HCT116 (cell line): Measurements from ENCODE around the gene CISTR. TPM values are rescaled to one million over a fixed set of nuclear protein-coding genes. Genes with fewer than 3 reads are reported as not detected.
A peak's percentile ranks its signal among the peaks of the same experiment; 100 is the strongest.

Experiments
- ATAC-seq: fragments of 200-7000 bp; cut with Tn5 transposase; 2 replicates; pipeline ENCODE4 v1.9.1; 2020; ENCODE audit warnings: mild to moderate bottlenecking, moderate library complexity
- BruUV-seq: library from RNA; stranded (reverse); fragments of 400-500 nt; replicated peaks from 2 replicates; lab custom pipeline; 2021; lab: Mats Ljungman, UMichigan
- CTCF ChIA-PET: fragments of 300-600 bp; sonication (Branson Sonifier 250); formaldehyde crosslinking; loops from one replicate; lab custom pipeline; 2021; ENCODE audit warnings: antibody characterized with exemption; lab: Charles Lee
- POLR2A ChIA-PET: fragments of 300-600, 350-600 bp; sonication (Branson Sonifier 250); formaldehyde crosslinking; loops from one replicate; lab custom pipeline; 2021; ENCODE audit warnings: antibody characterized with exemption; lab: Charles Lee
- RAD21 ChIA-PET, 2 experiments: fragments of 300-600 bp; sonication (Branson Sonifier 250); formaldehyde crosslinking; loops; one replicate each; lab custom pipeline; 2023; ENCODE audit warnings: low total read pairs in 2 of 2; ENCODE audit not compliant: uncharacterized antibody in 2 of 2, unreplicated experiment in 2 of 2, low non-redundant PET in 1 of 2; lab: Charles Lee
- DNase-seq: peaks from one replicate; pipeline ENCODE4 v3.0.0-alpha.2; 2010; ENCODE audit warnings: low read depth, low spot score
- H2AFZ ChIP-seq: fragments of 200-600 bp; shearing (Covaris generic), sonication (generic); 2 replicates; pipeline ENCODE4 v1.6.1; 2017; ENCODE audit warnings: low read depth, mixed run types, mixed read lengths, antibody characterized with exemption, low read length; ENCODE audit not compliant: poor library complexity, severe bottlenecking
- H3K27ac ChIP-seq: 2 replicates; pipeline ENCODE4 v1.5.1; 2012; ENCODE audit warnings: low read depth, low read length
- H3K27me3 ChIP-seq: fragments of 200-600 bp; sonication (generic); 2 replicates; pipeline ENCODE4 v1.6.1; 2016; ENCODE audit warnings: mixed run types, low read length, mixed read lengths; ENCODE audit not compliant: insufficient read depth
- H3K36me3 ChIP-seq, 2 experiments: fragments of 200-500 bp in 1 of 2; fragments of 200-600 bp in 1 of 2; sonication (Bioruptor generic) in 1 of 2; sonication (generic) in 1 of 2; 2 replicates each; pipeline versions ENCODE4 v1.5.1 to v1.6.1; 2014 to 2016; ENCODE audit warnings: low read length in 2 of 2, inconsistent platforms in 1 of 2, mixed read lengths in 1 of 2, mixed run types in 1 of 2; ENCODE audit not compliant: insufficient read depth in 2 of 2, control insufficient read depth in 1 of 2
- H3K4me1 ChIP-seq, 2 experiments: fragments of 200-600 bp in 1 of 2; sonication (generic) in 1 of 2; 2 replicates each; pipeline versions ENCODE4 v1.5.1 to v1.6.1; 2012 to 2017; ENCODE audit warnings: low read length in 2 of 2, inconsistent platforms in 1 of 2, mild to moderate bottlenecking in 1 of 2, mixed read lengths in 1 of 2, mixed run types in 1 of 2, moderate library complexity in 1 of 2; ENCODE audit not compliant: insufficient read depth in 2 of 2, control insufficient read depth in 1 of 2
- H3K4me2 ChIP-seq: fragments of 200-600 bp; sonication (generic); 2 replicates; pipeline ENCODE4 v1.6.1; 2017; ENCODE audit warnings: mixed run types, low read length, mixed read lengths
- H3K4me3 ChIP-seq, 2 experiments: fragments of 200-600 bp in 1 of 2; sonication (generic) in 1 of 2; replicated peaks in 1 of 2; 2 replicates each; pipeline ENCODE4 v1.5.1; 2011 to 2016; ENCODE audit warnings: low read length in 2 of 2, control low read depth in 1 of 2, low read depth in 1 of 2, mild to moderate bottlenecking in 1 of 2, mixed read lengths in 1 of 2, mixed run types in 1 of 2
- H3K79me2 ChIP-seq: fragments of 200-600 bp; sonication (generic); 2 replicates; pipeline ENCODE4 v1.6.1; 2017; ENCODE audit warnings: mild to moderate bottlenecking, mixed run types, low read length, moderate library complexity, mixed read lengths; ENCODE audit not compliant: insufficient read depth
- H3K9ac ChIP-seq: fragments of 200-600 bp; sonication (generic); 2 replicates; pipeline ENCODE4 v1.6.1; 2016; ENCODE audit warnings: low read length, mixed read lengths
- H3K9me2 ChIP-seq: fragments of 200-600 bp; sonication (generic), shearing (Covaris generic); 2 replicates; pipeline ENCODE4 v1.6.1; 2017; ENCODE audit warnings: mixed run types, mild to moderate bottlenecking, moderate library complexity; ENCODE audit not compliant: insufficient read depth
- H3K9me3 ChIP-seq, 2 experiments: fragments of 200-500 bp in 1 of 2; fragments of 200-600 bp in 1 of 2; sonication (Bioruptor generic) in 1 of 2; sonication (generic) in 1 of 2; 2 replicates each; pipeline ENCODE4 v1.6.1; 2014 to 2017; ENCODE audit warnings: low read length in 2 of 2, mixed read lengths in 2 of 2, inconsistent platforms in 1 of 2, low read depth in 1 of 2, mild to moderate bottlenecking in 1 of 2, mixed run types in 1 of 2, moderate library complexity in 1 of 2; ENCODE audit not compliant: control insufficient read depth in 1 of 2, insufficient read depth in 1 of 2
- H4K20me1 ChIP-seq: fragments of 200-600 bp; sonication (generic), shearing (Covaris generic); 2 replicates; pipeline ENCODE4 v1.6.1; 2017; ENCODE audit warnings: mixed run types, mild to moderate bottlenecking, moderate library complexity; ENCODE audit not compliant: insufficient read depth
- intact Hi-C: fragments of 100-400 bp; cut with micrococcal nuclease; formaldehyde crosslinking; loops from 2 replicates; pipeline ENCODE4 v1.10.0; 2022
- total RNA-seq: library from RNA; stranded (reverse); gene quantifications from one replicate; pipeline ENCODE4 v1.2.1, GENCODE V29; 2021; ENCODE audit not compliant: unreplicated experiment
- TF ChIP-seq, protein P1 (sequence below), 3 experiments: fragments of 200-600 bp in 1 of 3; sonication (generic) in 1 of 3; IDR thresholded peaks in 2 of 3; conservative IDR thresholded peaks in 1 of 3; 2 replicates each; pipeline ENCODE4 v1.5.1; 2012 to 2017; ENCODE audit warnings: low read depth in 2 of 3, low read length in 2 of 3, antibody characterized with exemption in 1 of 3, borderline replicate concordance in 1 of 3, control low read depth in 1 of 3, mild to moderate bottlenecking in 1 of 3, mixed read lengths in 1 of 3, mixed run types in 1 of 3, moderate library complexity in 1 of 3; ENCODE audit not compliant: insufficient read depth in 1 of 3
- TF ChIP-seq, protein P2 (sequence below): IDR thresholded peaks from 2 replicates; pipeline ENCODE4 v1.6.1; 2011; ENCODE audit warnings: mild to moderate bottlenecking, low read length, moderate library complexity; ENCODE audit not compliant: insufficient replicate concordance; ENCODE audit errors: extremely low read depth
- TF ChIP-seq, protein P3 (sequence below): IDR thresholded peaks from 2 replicates; pipeline ENCODE4 v1.6.1; 2012; ENCODE audit warnings: low read depth

Gene CISTR
- total RNA-seq, 1 experiment from 2014 or later: not detected

DNA sequence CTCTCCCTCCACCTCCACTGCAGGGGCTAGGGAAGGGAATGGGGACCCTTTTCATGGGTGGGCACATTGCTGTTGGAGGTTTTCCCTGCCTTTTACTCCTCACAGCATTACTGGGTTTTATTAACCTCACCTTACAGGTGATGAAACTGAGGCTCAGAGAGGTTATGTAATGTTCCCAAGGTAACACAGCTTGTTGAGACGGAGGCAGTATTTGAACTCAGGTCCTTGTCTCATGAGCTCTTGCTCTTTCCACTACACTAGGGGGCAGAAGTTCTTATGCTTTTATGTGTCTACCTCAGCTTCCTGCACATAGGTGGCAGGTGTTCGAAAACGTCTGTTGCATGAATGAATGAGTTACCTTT lies 11.7 kb downstream of the CISTR start:
- no peak overlapping the region for H3K4me3 ChIP-seq
- no peak overlapping the region for H3K4me2 ChIP-seq
- H3K4me1 ChIP-seq: peaks cover 2 to 7% of the 10 kb centered on the region in 2 experiments; a peak in 3 of 4 replicates
- no peaks in the 10 kb centered on the region for H3K36me3 ChIP-seq
- no peak for DNase-seq
- no peak overlapping the region for H3K27ac ChIP-seq
- H3K79me2 ChIP-seq: no peaks in the 10 kb centered on the region
- no TSS peak for BruUV-seq
- no peak for ATAC-seq
- TF ChIP-seq, protein P1, sequence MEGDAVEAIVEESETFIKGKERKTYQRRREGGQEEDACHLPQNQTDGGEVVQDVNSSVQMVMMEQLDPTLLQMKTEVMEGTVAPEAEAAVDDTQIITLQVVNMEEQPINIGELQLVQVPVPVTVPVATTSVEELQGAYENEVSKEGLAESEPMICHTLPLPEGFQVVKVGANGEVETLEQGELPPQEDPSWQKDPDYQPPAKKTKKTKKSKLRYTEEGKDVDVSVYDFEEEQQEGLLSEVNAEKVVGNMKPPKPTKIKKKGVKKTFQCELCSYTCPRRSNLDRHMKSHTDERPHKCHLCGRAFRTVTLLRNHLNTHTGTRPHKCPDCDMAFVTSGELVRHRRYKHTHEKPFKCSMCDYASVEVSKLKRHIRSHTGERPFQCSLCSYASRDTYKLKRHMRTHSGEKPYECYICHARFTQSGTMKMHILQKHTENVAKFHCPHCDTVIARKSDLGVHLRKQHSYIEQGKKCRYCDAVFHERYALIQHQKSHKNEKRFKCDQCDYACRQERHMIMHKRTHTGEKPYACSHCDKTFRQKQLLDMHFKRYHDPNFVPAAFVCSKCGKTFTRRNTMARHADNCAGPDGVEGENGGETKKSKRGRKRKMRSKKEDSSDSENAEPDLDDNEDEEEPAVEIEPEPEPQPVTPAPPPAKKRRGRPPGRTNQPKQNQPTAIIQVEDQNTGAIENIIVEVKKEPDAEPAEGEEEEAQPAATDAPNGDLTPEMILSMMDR (IDR thresholded peaks at IDR 0.05 in 2 of 3, conservative IDR thresholded peaks at IDR 0.05 in 1 of 3; ENCODE audit: borderline replicate concordance in 1 of 3, insufficient read depth in 1 of 3, low read depth in 2 of 3, low read length in 2 of 3): peak; percentile 13 to 20 (median 19); a peak in 1 of 6 replicates
- TF ChIP-seq, protein P2, sequence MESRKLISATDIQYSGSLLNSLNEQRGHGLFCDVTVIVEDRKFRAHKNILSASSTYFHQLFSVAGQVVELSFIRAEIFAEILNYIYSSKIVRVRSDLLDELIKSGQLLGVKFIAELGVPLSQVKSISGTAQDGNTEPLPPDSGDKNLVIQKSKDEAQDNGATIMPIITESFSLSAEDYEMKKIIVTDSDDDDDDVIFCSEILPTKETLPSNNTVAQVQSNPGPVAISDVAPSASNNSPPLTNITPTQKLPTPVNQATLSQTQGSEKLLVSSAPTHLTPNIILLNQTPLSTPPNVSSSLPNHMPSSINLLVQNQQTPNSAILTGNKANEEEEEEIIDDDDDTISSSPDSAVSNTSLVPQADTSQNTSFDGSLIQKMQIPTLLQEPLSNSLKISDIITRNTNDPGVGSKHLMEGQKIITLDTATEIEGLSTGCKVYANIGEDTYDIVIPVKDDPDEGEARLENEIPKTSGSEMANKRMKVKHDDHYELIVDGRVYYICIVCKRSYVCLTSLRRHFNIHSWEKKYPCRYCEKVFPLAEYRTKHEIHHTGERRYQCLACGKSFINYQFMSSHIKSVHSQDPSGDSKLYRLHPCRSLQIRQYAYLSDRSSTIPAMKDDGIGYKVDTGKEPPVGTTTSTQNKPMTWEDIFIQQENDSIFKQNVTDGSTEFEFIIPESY: no peak
- TF ChIP-seq, protein P3, sequence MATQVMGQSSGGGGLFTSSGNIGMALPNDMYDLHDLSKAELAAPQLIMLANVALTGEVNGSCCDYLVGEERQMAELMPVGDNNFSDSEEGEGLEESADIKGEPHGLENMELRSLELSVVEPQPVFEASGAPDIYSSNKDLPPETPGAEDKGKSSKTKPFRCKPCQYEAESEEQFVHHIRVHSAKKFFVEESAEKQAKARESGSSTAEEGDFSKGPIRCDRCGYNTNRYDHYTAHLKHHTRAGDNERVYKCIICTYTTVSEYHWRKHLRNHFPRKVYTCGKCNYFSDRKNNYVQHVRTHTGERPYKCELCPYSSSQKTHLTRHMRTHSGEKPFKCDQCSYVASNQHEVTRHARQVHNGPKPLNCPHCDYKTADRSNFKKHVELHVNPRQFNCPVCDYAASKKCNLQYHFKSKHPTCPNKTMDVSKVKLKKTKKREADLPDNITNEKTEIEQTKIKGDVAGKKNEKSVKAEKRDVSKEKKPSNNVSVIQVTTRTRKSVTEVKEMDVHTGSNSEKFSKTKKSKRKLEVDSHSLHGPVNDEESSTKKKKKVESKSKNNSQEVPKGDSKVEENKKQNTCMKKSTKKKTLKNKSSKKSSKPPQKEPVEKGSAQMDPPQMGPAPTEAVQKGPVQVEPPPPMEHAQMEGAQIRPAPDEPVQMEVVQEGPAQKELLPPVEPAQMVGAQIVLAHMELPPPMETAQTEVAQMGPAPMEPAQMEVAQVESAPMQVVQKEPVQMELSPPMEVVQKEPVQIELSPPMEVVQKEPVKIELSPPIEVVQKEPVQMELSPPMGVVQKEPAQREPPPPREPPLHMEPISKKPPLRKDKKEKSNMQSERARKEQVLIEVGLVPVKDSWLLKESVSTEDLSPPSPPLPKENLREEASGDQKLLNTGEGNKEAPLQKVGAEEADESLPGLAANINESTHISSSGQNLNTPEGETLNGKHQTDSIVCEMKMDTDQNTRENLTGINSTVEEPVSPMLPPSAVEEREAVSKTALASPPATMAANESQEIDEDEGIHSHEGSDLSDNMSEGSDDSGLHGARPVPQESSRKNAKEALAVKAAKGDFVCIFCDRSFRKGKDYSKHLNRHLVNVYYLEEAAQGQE: no peak
- TF ChIP-seq, all 23 proteins: peak for 1
- intact Hi-C loops: no loop called here
- RAD21 ChIA-PET: no interaction called here
- H3K9me3 ChIP-seq: no peaks in the 10 kb centered on the region
- H3K27me3 ChIP-seq: no peaks in the 10 kb centered on the region
- no peaks in the 10 kb centered on the region for H4K20me1 ChIP-seq
- CTCF ChIA-PET: interaction anchor here (1.5 kb wide), 3 partner anchors 9 to 38 kb away, joined by 4 to 6 read pairs (median 4); no protein-coding TSS in a partner anchor
- H3K9ac ChIP-seq: no peak overlapping the region
- no peaks in the 10 kb centered on the region for H3K9me2 ChIP-seq
- POLR2A ChIA-PET: no interaction called here
- H2AFZ ChIP-seq: no peak overlapping the region
